ENCODE data around the gene MYEF2. TPM values are rescaled to one million over a fixed set of nuclear protein-coding genes. Genes with fewer than 3 reads are reported as not detected.

Gene MYEF2
- total and polyA plus RNA-seq, 2 of the 13 experiments (the other 11 are each of a cell fraction or from before 2014, with no cell fraction given): 10.3 to 10.5 TPM

DNA sequence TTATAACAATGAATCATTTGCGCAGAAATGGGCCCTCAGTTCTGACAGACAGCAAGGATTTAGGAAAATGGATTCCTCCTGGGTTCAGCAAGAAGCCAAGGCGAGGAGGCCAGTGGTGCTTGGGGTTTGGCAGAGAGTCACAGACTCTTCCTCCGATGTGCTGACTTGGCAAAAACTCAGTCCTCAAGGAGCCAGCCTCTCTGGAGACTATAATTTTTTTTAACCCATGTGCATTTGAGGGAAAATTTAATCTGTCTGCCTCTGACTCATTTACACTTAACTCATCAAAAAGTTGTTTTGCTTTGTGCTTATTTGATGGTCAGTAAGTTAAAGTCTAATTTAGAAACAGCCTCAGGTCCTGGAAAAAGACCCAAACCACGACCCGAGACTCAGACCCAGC, 91.5 kb downstream of the MYEF2 start:
- 2% methylated on average over 5 of the region's 5 CpGs for WGBS (ENCODE audit: low lambda C conversion rate)
- ChIA-PET POLR2A (no interaction called here), CTCF (ENCODE audit: low intra/inter-chr PET ratio, low total read pairs) (no interaction called here)
- peak; percentile 93 to 98 for TF ChIP-seq MAFK (conservative IDR thresholded peaks at IDR 0.05 in 1 of 2, IDR thresholded peaks at IDR 0.05 in 1 of 2; ENCODE audit: low read length in 2 of 2)
- TF ChIP-seq ZNF232 (CRISPR knock-in tag; IDR thresholded peaks at IDR 0.05; ENCODE audit: borderline replicate concordance): no peak
- peak; percentile 95 for TF ChIP-seq MAFF (IDR thresholded peaks at IDR 0.05; ENCODE audit: low read depth, low read length)
- intact Hi-C loops (cut with micrococcal nuclease; ENCODE audit: unreplicated experiment) (no loop called here), in situ Hi-C loops (cut with HindIII; ENCODE audit: extremely low pct_ligation_motif_present, low pct_unique_long_range_greater_than_20kb) (loop anchor here (10.0 kb wide), 1 partner anchor 892 kb away; no protein-coding TSS in a partner anchor)
- Histone ChIP-seq H3K9ac (ENCODE audit: insufficient read depth, low read depth, low read length) (no peak overlapping the region), H2AFZ (ENCODE audit: low read length) (no peak overlapping the region), H3K27ac (ENCODE audit: extremely low read length, insufficient read depth, low read length) (no peak overlapping the region), H3K9me3 (ENCODE audit: low read length) (no peaks in the 10 kb centered on the region), H3K36me3 (replicated peaks in 1 of 2; ENCODE audit: control insufficient read depth in 1 of 2, insufficient read depth in 2 of 2, low read length in 2 of 2) (no peaks in the 10 kb centered on the region), H3K4me1 (ENCODE audit: insufficient read depth, low read length) (no peaks in the 10 kb centered on the region), H4K20me1 (ENCODE audit: insufficient read depth, low read length) (no peaks in the 10 kb centered on the region), H3K79me2 (ENCODE audit: insufficient read depth, low read length) (no peaks in the 10 kb centered on the region), H3K27me3 (ENCODE audit: control insufficient read depth in 1 of 2, insufficient read depth in 2 of 2, low read length in 2 of 2) (0 out of 5 replicates have a peak, but pooled peaks cover 0 to 3% of the 10 kb centered on the region in 2 experiments), H3K4me2 (ENCODE audit: low read depth, low read length) (no peak overlapping the region), H3K4me3 (replicated peaks in 1 of 3; ENCODE audit: insufficient read depth in 1 of 3, low read depth in 2 of 3, low read length in 3 of 3) (no peak overlapping the region)
- ATAC-seq (no peak), FAIRE-seq (no peak), DNase-seq (ENCODE audit: low spot score) (no peak)
- no TSS peak for BruUV-seq (replicated peaks)

DNA sequence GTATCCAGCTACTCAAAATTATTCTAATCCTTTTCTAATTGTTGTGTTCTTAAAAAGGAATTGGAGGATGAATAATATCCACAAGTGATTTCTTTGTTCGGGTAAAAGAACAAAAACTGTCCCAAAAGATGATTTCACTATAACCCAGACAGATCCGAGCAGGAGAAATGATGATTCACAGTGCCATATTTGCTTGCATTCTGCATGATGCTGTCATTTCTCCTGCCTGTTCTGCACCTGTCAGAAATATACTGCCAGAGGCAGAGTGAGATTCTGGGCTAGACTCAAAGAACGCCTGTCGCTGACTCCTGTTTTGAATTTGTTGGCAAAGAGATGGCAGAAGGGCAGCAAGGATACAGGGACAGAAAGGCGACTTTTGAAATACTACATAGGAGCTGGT, 92.0 kb downstream of the MYEF2 start:
- CTCF ChIA-PET (ENCODE audit: low intra/inter-chr PET ratio, low total read pairs): no interaction called here
- Histone ChIP-seq H3K27me3 (ENCODE audit: control insufficient read depth in 1 of 2, insufficient read depth in 2 of 2, low read length in 2 of 2) (0 out of 5 replicates have a peak, but pooled peaks cover 0 to 3% of the 10 kb centered on the region in 2 experiments), H2AFZ (ENCODE audit: low read length) (no peak overlapping the region), H3K27ac (ENCODE audit: extremely low read length, insufficient read depth, low read length) (no peak overlapping the region), H3K4me2 (ENCODE audit: low read depth, low read length) (no peak overlapping the region), H3K79me2 (ENCODE audit: insufficient read depth, low read length) (no peaks in the 10 kb centered on the region), H3K4me3 (replicated peaks in 1 of 3; ENCODE audit: insufficient read depth in 1 of 3, low read depth in 2 of 3, low read length in 3 of 3) (no peak overlapping the region), H3K4me1 (ENCODE audit: insufficient read depth, low read length) (no peaks in the 10 kb centered on the region), H3K36me3 (replicated peaks in 1 of 2; ENCODE audit: control insufficient read depth in 1 of 2, insufficient read depth in 2 of 2, low read length in 2 of 2) (no peaks in the 10 kb centered on the region), H4K20me1 (ENCODE audit: insufficient read depth, low read length) (no peaks in the 10 kb centered on the region), H3K9me3 (ENCODE audit: low read length) (no peaks in the 10 kb centered on the region), H3K9ac (ENCODE audit: insufficient read depth, low read depth, low read length) (no peak overlapping the region)
- in situ Hi-C loops (cut with HindIII; ENCODE audit: extremely low pct_ligation_motif_present, low pct_unique_long_range_greater_than_20kb) (loop anchor here (10.0 kb wide), 1 partner anchor 891 kb away; no protein-coding TSS in a partner anchor), intact Hi-C loops (cut with micrococcal nuclease; ENCODE audit: unreplicated experiment) (no loop called here)
- ATAC-seq (no peak), FAIRE-seq (no peak), DNase-seq (ENCODE audit: low spot score) (no peak)
- no TSS peak for BruUV-seq (replicated peaks)
- WGBS (ENCODE audit: low lambda C conversion rate): 3% methylated on average over 5 of the region's 5 CpGs
- POLR2A ChIA-PET: no interaction called here
- no peak for TF ChIP-seq ZNF225 (CRISPR knock-in tag; IDR thresholded peaks at IDR 0.05)
- TF ChIP-seq HIVEP1 (CRISPR knock-in tag; IDR thresholded peaks at IDR 0.05): no peak
- TF ChIP-seq ZFP41 (CRISPR knock-in tag; IDR thresholded peaks at IDR 0.05; ENCODE audit: borderline replicate concordance): no peak
- TF ChIP-seq NFYB (CRISPR knock-in tag; IDR thresholded peaks at IDR 0.05): no peak
